DOHH2 (cell line): ENCODE results near the gene RPL29.

Experiments used
- H3F3A ChIP-seq: fragments of 200-600 bp; sonication (generic), shearing (Covaris generic); 2 replicates; pipeline ENCODE4 v1.6.0; 2016; ENCODE audit warnings: antibody characterized with exemption, mild to moderate bottlenecking; ENCODE audit not compliant: control insufficient read depth, insufficient read depth
- H3K27ac ChIP-seq: fragments of 200-600 bp; sonication (generic); 2 replicates; pipeline ENCODE4 v1.5.1; 2014; ENCODE audit warnings: low read depth, mild to moderate bottlenecking, low read length, moderate library complexity
- H3K27me3 ChIP-seq: fragments of 200-600 bp; sonication (generic); 2 replicates; pipeline ENCODE4 v1.6.1; 2014; ENCODE audit warnings: mild to moderate bottlenecking, low read length, mixed read lengths; ENCODE audit not compliant: control insufficient read depth
- H3K36me3 ChIP-seq: fragments of 200-600 bp; sonication (generic); 2 replicates; pipeline ENCODE4 v1.6.1; 2014; ENCODE audit warnings: mild to moderate bottlenecking, low read length, moderate library complexity, mixed read lengths; ENCODE audit not compliant: control insufficient read depth
- H3K4me1 ChIP-seq: fragments of 200-600 bp; sonication (generic); 2 replicates; pipeline ENCODE4 v1.6.1; 2014; ENCODE audit warnings: mild to moderate bottlenecking, low read length, mixed read lengths; ENCODE audit not compliant: control insufficient read depth
- H3K4me2 ChIP-seq: fragments of 200-600 bp; sonication (generic); 2 replicates; pipeline ENCODE4 v1.6.0; 2014; ENCODE audit warnings: mild to moderate bottlenecking, low read length, moderate library complexity
- H3K4me3 ChIP-seq: fragments of 200-600 bp; sonication (generic); 2 replicates; pipeline ENCODE4 v1.5.1; 2014; ENCODE audit warnings: mild to moderate bottlenecking, low read length, mixed read lengths
- H3K79me2 ChIP-seq: fragments of 200-600 bp; sonication (generic); 2 replicates; pipeline ENCODE4 v1.6.1; 2014; ENCODE audit warnings: mild to moderate bottlenecking, low read length, mixed read lengths; ENCODE audit not compliant: control insufficient read depth
- H3K9me2 ChIP-seq: fragments of 200-600 bp; sonication (generic); replicated peaks from 2 replicates; pipeline ENCODE4 v1.6.1; 2014; ENCODE audit warnings: mild to moderate bottlenecking, low read length, mixed read lengths; ENCODE audit not compliant: control insufficient read depth
- H3K9me3 ChIP-seq: fragments of 200-600 bp; sonication (generic); 2 replicates; pipeline ENCODE4 v1.6.1; 2014; ENCODE audit warnings: antibody characterized with exemption, low read length, mixed read lengths; ENCODE audit not compliant: control insufficient read depth, insufficient read depth
- H4K20me1 ChIP-seq: fragments of 200-600 bp; sonication (generic); 2 replicates; pipeline ENCODE4 v1.6.0; 2014; ENCODE audit warnings: low read depth, mild to moderate bottlenecking, antibody characterized with exemption, low read length, moderate library complexity; ENCODE audit not compliant: control insufficient read depth, insufficient read depth
- EZH2phosphoT487 ChIP-seq: fragments of 200-600 bp; sonication (generic); IDR thresholded peaks from 2 replicates; pipeline ENCODE4 v1.6.1; 2017; ENCODE audit warnings: borderline replicate concordance, mild to moderate bottlenecking, antibody characterized with exemption, low read length, moderate library complexity, mixed read lengths
- TF ChIP-seq, protein P1 (sequence below): fragments of 200-600 bp; sonication (generic); IDR thresholded peaks from one replicate; pipeline ENCODE4 v1.5.1; 2014; ENCODE audit warnings: antibody characterized with exemption, mild to moderate bottlenecking, low read depth, low read length; ENCODE audit not compliant: poor library complexity, severe bottlenecking

RPL29 gene

GRCh38 chr3:51948016-51948580, 47.6 kb downstream of the RPL29 start:
- Histone ChIP-seq H3K4me1 (peaks cover under 1% of the 10 kb centered on the region), H3K36me3 (no peaks in the 10 kb centered on the region), H3K9me2 (no peaks in the 10 kb centered on the region), H3K4me2 (no peak overlapping the region), H3K9me3 (no peaks in the 10 kb centered on the region), H3K27me3 (no peaks in the 10 kb centered on the region), H3F3A (no peaks in the 10 kb centered on the region), H3K79me2 (no peaks in the 10 kb centered on the region), H3K27ac (no peak overlapping the region), H4K20me1 (no peaks in the 10 kb centered on the region), H3K4me3 (no peak overlapping the region)
- TF ChIP-seq EZH2phosphoT487: no peak
- TF ChIP-seq, protein P1, sequence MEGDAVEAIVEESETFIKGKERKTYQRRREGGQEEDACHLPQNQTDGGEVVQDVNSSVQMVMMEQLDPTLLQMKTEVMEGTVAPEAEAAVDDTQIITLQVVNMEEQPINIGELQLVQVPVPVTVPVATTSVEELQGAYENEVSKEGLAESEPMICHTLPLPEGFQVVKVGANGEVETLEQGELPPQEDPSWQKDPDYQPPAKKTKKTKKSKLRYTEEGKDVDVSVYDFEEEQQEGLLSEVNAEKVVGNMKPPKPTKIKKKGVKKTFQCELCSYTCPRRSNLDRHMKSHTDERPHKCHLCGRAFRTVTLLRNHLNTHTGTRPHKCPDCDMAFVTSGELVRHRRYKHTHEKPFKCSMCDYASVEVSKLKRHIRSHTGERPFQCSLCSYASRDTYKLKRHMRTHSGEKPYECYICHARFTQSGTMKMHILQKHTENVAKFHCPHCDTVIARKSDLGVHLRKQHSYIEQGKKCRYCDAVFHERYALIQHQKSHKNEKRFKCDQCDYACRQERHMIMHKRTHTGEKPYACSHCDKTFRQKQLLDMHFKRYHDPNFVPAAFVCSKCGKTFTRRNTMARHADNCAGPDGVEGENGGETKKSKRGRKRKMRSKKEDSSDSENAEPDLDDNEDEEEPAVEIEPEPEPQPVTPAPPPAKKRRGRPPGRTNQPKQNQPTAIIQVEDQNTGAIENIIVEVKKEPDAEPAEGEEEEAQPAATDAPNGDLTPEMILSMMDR: no peak

GRCh38 chr3:51947215-51947900, 48.3 kb downstream of the RPL29 start:
- Histone ChIP-seq H3K4me3 (no peak overlapping the region), H4K20me1 (no peaks in the 10 kb centered on the region), H3K4me2 (no peak overlapping the region), H3K27me3 (no peaks in the 10 kb centered on the region), H3K9me3 (no peaks in the 10 kb centered on the region), H3K79me2 (peaks cover 2% of the 10 kb centered on the region; the same call in 1 of the 2 replicates), H3K27ac (no peak overlapping the region), H3K4me1 (peaks cover 8% of the 10 kb centered on the region), H3K9me2 (no peaks in the 10 kb centered on the region), H3K36me3 (no peaks in the 10 kb centered on the region), H3F3A (no peaks in the 10 kb centered on the region)
- TF ChIP-seq, protein P1: no peak
- TF ChIP-seq EZH2phosphoT487: no peak

DNA sequence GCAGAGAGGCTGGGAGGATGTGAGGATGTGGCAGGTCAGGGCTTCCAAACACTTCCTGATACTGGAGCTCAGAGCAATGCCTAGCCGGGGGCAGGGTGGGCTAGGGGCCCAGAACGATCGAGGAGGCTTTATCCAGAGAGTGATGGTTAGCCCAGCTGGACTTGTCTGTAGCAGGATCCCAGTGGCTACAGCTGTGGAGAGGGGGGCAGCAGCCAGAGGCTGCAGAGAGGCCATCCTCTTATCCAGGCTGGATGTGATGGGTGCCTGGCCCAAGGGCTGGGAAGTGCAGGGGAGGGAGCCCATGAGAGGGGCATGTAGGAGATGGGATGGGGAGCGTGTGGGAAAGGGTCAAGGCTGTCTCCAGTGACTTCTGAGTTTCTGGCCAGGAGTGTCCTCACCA, 48.9 kb downstream of the RPL29 start:
- Histone ChIP-seq H3K27me3 (no peaks in the 10 kb centered on the region), H3K9me3 (no peaks in the 10 kb centered on the region), H3K9me2 (no peaks in the 10 kb centered on the region), H3K4me3 (no peak overlapping the region), H3K4me2 (no peak overlapping the region), H3K4me1 (peaks cover 11% of the 10 kb centered on the region), H3F3A (no peaks in the 10 kb centered on the region), H4K20me1 (no peaks in the 10 kb centered on the region), H3K36me3 (no peaks in the 10 kb centered on the region), H3K79me2 (peaks cover 3% of the 10 kb centered on the region; the same call in 1 of the 2 replicates), H3K27ac (no peak overlapping the region)
- TF ChIP-seq, protein P1: no peak
- no peak for TF ChIP-seq EZH2phosphoT487
